ENCODE results near the gene GOLGA8B. TPM values are rescaled to one million over a fixed set of nuclear protein-coding genes. Genes with fewer than 3 reads are reported as not detected.
"Not testable (repeated sequence)": the region's sequence is repeated elsewhere in the genome, so short reads cannot be mapped to it uniquely, and the experiment has no call there.

The GOLGA8B gene
- polyA plus RNA-seq, 1 experiment: 25.6 TPM

GRCh38 chr15:34578283-34578674 is 5.2 kb downstream of the GOLGA8B start:
- TF ChIP-seq CTCF (IDR thresholded peaks at IDR 0.05; ENCODE audit: low read depth, low read length): no peak
- Histone ChIP-seq H3K27me3 (ENCODE audit: control insufficient read depth, insufficient read depth, low read length) (no peaks in the 10 kb centered on the region), H3K27ac (ENCODE audit: low read depth, low read length) (no peak overlapping the region), H3K4me3 (ENCODE audit: low read depth, low read length) (no peak overlapping the region), H3K9me3 (ENCODE audit: control insufficient read depth, insufficient read depth, low read length) (no peaks in the 10 kb centered on the region)
- ChIA-PET POLR2A (no interaction called here), CTCF (no interaction called here)
- no peak for DNase-seq (ENCODE audit: low read depth, low spot score)

GRCh38 chr15:34577658-34578282 is 5.7 kb downstream of the GOLGA8B start:
- DNase-seq (ENCODE audit: low read depth, low spot score); CTCF ChIA-PET; H3K27me3 ChIP-seq (ENCODE audit: control insufficient read depth, insufficient read depth, low read length); H3K9me3 ChIP-seq (ENCODE audit: control insufficient read depth, insufficient read depth, low read length); POLR2A ChIA-PET; H3K4me3 ChIP-seq (ENCODE audit: low read depth, low read length); H3K27ac ChIP-seq (ENCODE audit: low read depth, low read length): not testable (repeated sequence)

- H3K27ac ChIP-seq (ENCODE audit: low read depth, low read length); H3K27me3 ChIP-seq (ENCODE audit: control insufficient read depth, insufficient read depth, low read length); POLR2A ChIA-PET; H3K9me3 ChIP-seq (ENCODE audit: control insufficient read depth, insufficient read depth, low read length); H3K4me3 ChIP-seq (ENCODE audit: low read depth, low read length); CTCF ChIA-PET; DNase-seq (ENCODE audit: low read depth, low spot score): not testable (repeated sequence)
These were observed 8.4 kb downstream of the GOLGA8B start for GRCh38 chr15:34575035-34575434.

GRCh38 chr15:34572921-34573320 is 10.5 kb downstream of the GOLGA8B start:
- POLR2A ChIA-PET; H3K27ac ChIP-seq (ENCODE audit: low read depth, low read length); H3K9me3 ChIP-seq (ENCODE audit: control insufficient read depth, insufficient read depth, low read length); DNase-seq (ENCODE audit: low read depth, low spot score); H3K27me3 ChIP-seq (ENCODE audit: control insufficient read depth, insufficient read depth, low read length); CTCF ChIA-PET; H3K4me3 ChIP-seq (ENCODE audit: low read depth, low read length): not testable (repeated sequence)

- CTCF ChIA-PET; DNase-seq (ENCODE audit: low read depth, low spot score); H3K27me3 ChIP-seq (ENCODE audit: control insufficient read depth, insufficient read depth, low read length): not testable (repeated sequence)
These were observed 11.3 kb downstream of the GOLGA8B start for GRCh38 chr15:34572019-34572641.

GRCh38 chr15:34569670-34570396 is 13.6 kb downstream of the GOLGA8B start:
- DNase-seq (ENCODE audit: low read depth, low spot score); H3K4me3 ChIP-seq (ENCODE audit: low read depth, low read length); H3K27ac ChIP-seq (ENCODE audit: low read depth, low read length): not testable (repeated sequence)

More at GRCh38 chr15:34572019-34572641, 11.3 kb downstream of the GOLGA8B start:
- H3K9me3 ChIP-seq (ENCODE audit: control insufficient read depth, insufficient read depth, low read length); POLR2A ChIA-PET; H3K4me3 ChIP-seq (ENCODE audit: low read depth, low read length); H3K27ac ChIP-seq (ENCODE audit: low read depth, low read length): not testable (repeated sequence)

GRCh38 chr15:34567174-34567573 is 16.3 kb downstream of the GOLGA8B start:
- H3K27ac ChIP-seq (ENCODE audit: low read depth, low read length); CTCF ChIA-PET; H3K4me3 ChIP-seq (ENCODE audit: low read depth, low read length); H3K27me3 ChIP-seq (ENCODE audit: control insufficient read depth, insufficient read depth, low read length); H3K9me3 ChIP-seq (ENCODE audit: control insufficient read depth, insufficient read depth, low read length); POLR2A ChIA-PET; DNase-seq (ENCODE audit: low read depth, low spot score): not testable (repeated sequence)

More at GRCh38 chr15:34569670-34570396, 13.6 kb downstream of the GOLGA8B start:
- POLR2A ChIA-PET; H3K27me3 ChIP-seq (ENCODE audit: control insufficient read depth, insufficient read depth, low read length); CTCF ChIA-PET; H3K9me3 ChIP-seq (ENCODE audit: control insufficient read depth, insufficient read depth, low read length): not testable (repeated sequence)

GRCh38 chr15:34564711-34565110 is 18.7 kb downstream of the GOLGA8B start:
- H3K9me3 ChIP-seq (ENCODE audit: control insufficient read depth, insufficient read depth, low read length); CTCF ChIA-PET; H3K27me3 ChIP-seq (ENCODE audit: control insufficient read depth, insufficient read depth, low read length); H3K27ac ChIP-seq (ENCODE audit: low read depth, low read length); POLR2A ChIA-PET; H3K4me3 ChIP-seq (ENCODE audit: low read depth, low read length); DNase-seq (ENCODE audit: low read depth, low spot score): not testable (repeated sequence)

- H3K27ac ChIP-seq (ENCODE audit: low read depth, low read length); DNase-seq (ENCODE audit: low read depth, low spot score); H3K4me3 ChIP-seq (ENCODE audit: low read depth, low read length); POLR2A ChIA-PET; CTCF ChIA-PET; H3K9me3 ChIP-seq (ENCODE audit: control insufficient read depth, insufficient read depth, low read length); H3K27me3 ChIP-seq (ENCODE audit: control insufficient read depth, insufficient read depth, low read length): not testable (repeated sequence)
These were observed 22.6 kb downstream of the GOLGA8B start for GRCh38 chr15:34560814-34561213.

GRCh38 chr15:34559764-34560163 is 23.7 kb downstream of the GOLGA8B start:
- POLR2A ChIA-PET; CTCF ChIA-PET; H3K27ac ChIP-seq (ENCODE audit: low read depth, low read length); DNase-seq (ENCODE audit: low read depth, low spot score); H3K27me3 ChIP-seq (ENCODE audit: control insufficient read depth, insufficient read depth, low read length); H3K9me3 ChIP-seq (ENCODE audit: control insufficient read depth, insufficient read depth, low read length); H3K4me3 ChIP-seq (ENCODE audit: low read depth, low read length): not testable (repeated sequence)

- H3K27ac ChIP-seq (ENCODE audit: low read depth, low read length); H3K27me3 ChIP-seq (ENCODE audit: control insufficient read depth, insufficient read depth, low read length); POLR2A ChIA-PET; DNase-seq (ENCODE audit: low read depth, low spot score); CTCF ChIA-PET; H3K4me3 ChIP-seq (ENCODE audit: low read depth, low read length); H3K9me3 ChIP-seq (ENCODE audit: control insufficient read depth, insufficient read depth, low read length): not testable (repeated sequence)
These were observed 28.3 kb downstream of the GOLGA8B start for GRCh38 chr15:34555162-34555561.
